Endodermal cell (in vitro differentiated cells): Measurements from ENCODE around the gene FOXD4. TPM values are rescaled to one million over a fixed set of nuclear protein-coding genes. Genes with fewer than 3 reads are reported as not detected.
"Not testable (repeated sequence)": the region's sequence is repeated elsewhere in the genome, so short reads cannot be mapped to it uniquely, and the experiment has no call there.

Experiments used
- DNase-seq: peaks from one replicate; pipeline ENCODE4 v3.0.0-alpha.2; 2017
- H3K27ac ChIP-seq: 2 replicates; pipeline ENCODE4 v1.5.1; 2013; ENCODE audit warnings: mild to moderate bottlenecking, low read depth, low read length, moderate library complexity
- H3K27me3 ChIP-seq: 2 replicates; pipeline ENCODE4 v1.6.1; 2013; ENCODE audit warnings: mild to moderate bottlenecking, low read length, moderate library complexity; ENCODE audit not compliant: insufficient read depth, control insufficient read depth, poor library complexity, severe bottlenecking
- H3K36me3 ChIP-seq: 2 replicates; pipeline ENCODE4 v1.7.0; 2013; ENCODE audit warnings: mild to moderate bottlenecking, low read length, moderate library complexity; ENCODE audit not compliant: control insufficient read depth, insufficient read depth
- H3K4me1 ChIP-seq: one replicate; pipeline ENCODE4 v1.7.0; 2013; ENCODE audit warnings: low read length; ENCODE audit not compliant: control insufficient read depth, insufficient read depth
- H3K4me3 ChIP-seq: 2 replicates; pipeline ENCODE4 v1.5.1; 2013; ENCODE audit warnings: mild to moderate bottlenecking, low read length, moderate library complexity
- H3K9ac ChIP-seq: 2 replicates; pipeline ENCODE4 v1.6.1; 2013; ENCODE audit warnings: mild to moderate bottlenecking, low read length, moderate library complexity; ENCODE audit not compliant: poor library complexity, severe bottlenecking; ENCODE audit errors: extremely low read depth
- H3K9me3 ChIP-seq: 2 replicates; pipeline ENCODE4 v1.6.1; 2013; ENCODE audit warnings: mild to moderate bottlenecking, low read length, moderate library complexity; ENCODE audit not compliant: control insufficient read depth
- H3K27ac Mint-ChIP-seq: 2 replicates; pipeline ENCODE4 v1.8.0; 2020; ENCODE audit warnings: mixed read lengths
- H3K27me3 Mint-ChIP-seq: 2 replicates; pipeline ENCODE4 v1.8.0; 2021; ENCODE audit warnings: mild to moderate bottlenecking, mixed read lengths; ENCODE audit not compliant: insufficient read depth
- H3K36me3 Mint-ChIP-seq: 2 replicates; pipeline ENCODE4 v1.8.0; 2020; ENCODE audit warnings: low read depth, mixed read lengths
- H3K4me1 Mint-ChIP-seq: 2 replicates; pipeline ENCODE4 v1.8.0; 2020; ENCODE audit warnings: mixed read lengths
- H3K4me3 Mint-ChIP-seq: 2 replicates; pipeline ENCODE4 v1.8.0; 2020; ENCODE audit warnings: mild to moderate bottlenecking, moderate library complexity, mixed read lengths
- H3K9me3 Mint-ChIP-seq: 2 replicates; pipeline ENCODE4 v1.8.0; 2020; ENCODE audit warnings: mild to moderate bottlenecking, mixed read lengths
- WGBS, 2 experiments: methylation state at CpG; one replicate each; pipeline versions ENCODE4 v1.1.5 to v1.1.7; 2013; ENCODE audit warnings: missing lambda C conversion rate in 2 of 2, mixed read lengths in 1 of 2; ENCODE audit not compliant: insufficient coverage in 1 of 2, insufficient read length in 1 of 2; 5-methylcytosine and 5-hydroxymethylcytosine counted together
- total RNA-seq, 2 donors: library from RNA; stranded (reverse); fragmentation: NEBNext Ultra II Directional in 1 of 2; extraction: Animal tissue kit (Norgen Biotek cat#: 25700) in 1 of 2; gene quantifications; 2 replicates in 1 of 2; 3 replicates in 1 of 2; pipeline ENCODE4 v1.2.1, GENCODE V29; 2021

Gene FOXD4
- total RNA-seq, 2 donors from 2014 or later, result 0.26 TPM; not detected in 1

GRCh38 chr9:93909-94308, 24.3 kb downstream of the FOXD4 start:
- not testable (repeated sequence) for H3K9me3 Mint-ChIP-seq, H3K9ac ChIP-seq, H3K9me3 ChIP-seq, H3K36me3 Mint-ChIP-seq, H3K27ac ChIP-seq, H3K27me3 Mint-ChIP-seq, H3K4me1 ChIP-seq, H3K27ac Mint-ChIP-seq, DNase-seq, H3K4me1 Mint-ChIP-seq, H3K4me3 ChIP-seq, H3K36me3 ChIP-seq, H3K27me3 ChIP-seq, H3K4me3 Mint-ChIP-seq
- WGBS, 2 experiments, result 75% methylated on average over 3 of the region's 5 CpGs; no CpG with 5 or more reads in 1 of the 2 experiments

- not testable (repeated sequence) for H3K4me1 ChIP-seq, H3K9me3 Mint-ChIP-seq, H3K4me1 Mint-ChIP-seq, H3K27ac ChIP-seq, H3K4me3 ChIP-seq, H3K36me3 Mint-ChIP-seq, H3K9me3 ChIP-seq, H3K36me3 ChIP-seq, H3K27me3 ChIP-seq, H3K9ac ChIP-seq, H3K27ac Mint-ChIP-seq, H3K4me3 Mint-ChIP-seq, DNase-seq
- no CpG with 5 or more reads among the region's 1 CpG for WGBS, 2 experiments
- peaks cover 23% of the 10 kb centered on the region for H3K27me3 Mint-ChIP-seq
Observed at GRCh38 chr9:90851-91250, 27.4 kb downstream of the FOXD4 start.

GRCh38 chr9:88396-89037, 29.7 kb downstream of the FOXD4 start:
- not testable (repeated sequence) for H3K27ac Mint-ChIP-seq

GRCh38 chr9:87860-88259, 30.4 kb downstream of the FOXD4 start:
- not testable (repeated sequence) for H3K36me3 ChIP-seq, H3K4me1 Mint-ChIP-seq, H3K36me3 Mint-ChIP-seq, H3K9me3 Mint-ChIP-seq, H3K27me3 ChIP-seq, H3K4me1 ChIP-seq, H3K9ac ChIP-seq, H3K4me3 Mint-ChIP-seq, H3K9me3 ChIP-seq, H3K4me3 ChIP-seq, DNase-seq, H3K27ac Mint-ChIP-seq, H3K27ac ChIP-seq
- 49% methylated on average over 3 of the region's 6 CpGs; no CpG with 5 or more reads in 1 of the 2 experiments for WGBS, 2 experiments
- H3K27me3 Mint-ChIP-seq, result peaks cover 22% of the 10 kb centered on the region

More at GRCh38 chr9:88396-89037, 29.7 kb downstream of the FOXD4 start:
- not testable (repeated sequence) for H3K4me1 ChIP-seq, H3K9me3 Mint-ChIP-seq, H3K27me3 ChIP-seq, H3K36me3 ChIP-seq, DNase-seq, H3K36me3 Mint-ChIP-seq, H3K4me1 Mint-ChIP-seq, H3K9me3 ChIP-seq, H3K4me3 ChIP-seq, H3K4me3 Mint-ChIP-seq, H3K9ac ChIP-seq, H3K27ac ChIP-seq
- WGBS, 2 experiments, result 27% methylated on average over 4 of the region's 11 CpGs; no CpG with 5 or more reads in 1 of the 2 experiments
- peaks cover 22% of the 10 kb centered on the region for H3K27me3 Mint-ChIP-seq

- not testable (repeated sequence) for H3K4me1 ChIP-seq, H3K27ac ChIP-seq, H3K4me3 ChIP-seq, H3K27ac Mint-ChIP-seq, H3K4me3 Mint-ChIP-seq, DNase-seq, H3K9me3 ChIP-seq, H3K9me3 Mint-ChIP-seq, H3K36me3 Mint-ChIP-seq, H3K4me1 Mint-ChIP-seq, H3K27me3 ChIP-seq, H3K36me3 ChIP-seq, H3K9ac ChIP-seq
- no CpG with 5 or more reads among the region's 4 CpGs for WGBS, 2 experiments
- H3K27me3 Mint-ChIP-seq, result peaks cover 22% of the 10 kb centered on the region
Observed at GRCh38 chr9:87105-87504, 31.1 kb downstream of the FOXD4 start.

GRCh38 chr9:86697-87096, 31.5 kb downstream of the FOXD4 start:
- not testable (repeated sequence) for H3K4me1 Mint-ChIP-seq, H3K9me3 Mint-ChIP-seq, H3K27ac Mint-ChIP-seq, H3K36me3 Mint-ChIP-seq, H3K27ac ChIP-seq, H3K9ac ChIP-seq, DNase-seq, H3K9me3 ChIP-seq, H3K4me1 ChIP-seq, H3K4me3 ChIP-seq, H3K4me3 Mint-ChIP-seq, H3K36me3 ChIP-seq, H3K27me3 ChIP-seq
- peaks cover 23% of the 10 kb centered on the region for H3K27me3 Mint-ChIP-seq

- not testable (repeated sequence) for H3K9me3 ChIP-seq, H3K4me3 ChIP-seq, H3K27ac ChIP-seq, H3K27me3 ChIP-seq, H3K4me1 ChIP-seq, H3K9me3 Mint-ChIP-seq, DNase-seq, H3K27ac Mint-ChIP-seq, H3K36me3 Mint-ChIP-seq, H3K36me3 ChIP-seq, H3K9ac ChIP-seq, H3K4me3 Mint-ChIP-seq, H3K4me1 Mint-ChIP-seq
- peaks cover 24% of the 10 kb centered on the region for H3K27me3 Mint-ChIP-seq
- WGBS, 2 experiments, result 84 to 93% methylated on average over 9 to 23 of the region's 31 CpGs
Observed at GRCh38 chr9:82932-83689, 35.1 kb downstream of the FOXD4 start.
